Dedifferentiated amniotic fluid mesenchymal stem cell (primary cell): ENCODE data around the gene ZFP62.
A peak's percentile ranks its signal among the peaks of the same experiment; 100 is the strongest.
"Not testable (repeated sequence)": the region's sequence is repeated elsewhere in the genome, so short reads cannot be mapped to it uniquely, and the experiment has no call there.

ENCODE experiments used
- DNase-seq: peaks from one replicate; pipeline ENCODE4 v3.0.0-alpha.2; 2016; ENCODE audit errors: extremely low spot score

The ZFP62 gene

GRCh38 chr5:180860887-180861822, at the start of gene ZFP62:
TSS of gene ZFP62 (minus strand) at chr5:180861276. CDS start at chr5:180861219, 57 bp downstream.
- DNase-seq = peak; percentile 81

GRCh38 chr5:180910735-180911134, 49.7 kb upstream of the ZFP62 start:
- DNase-seq = no peak

- no peak for DNase-seq
These were observed 49.1 kb upstream of the ZFP62 start for GRCh38 chr5:180910182-180910581.

- DNase-seq = no peak
These were observed 48.7 kb upstream of the ZFP62 start for GRCh38 chr5:180909782-180910181.

GRCh38 chr5:180908998-180909731, 48.1 kb upstream of the ZFP62 start:
- no peak for DNase-seq

- no peak for DNase-seq
These were observed 47.3 kb upstream of the ZFP62 start for GRCh38 chr5:180908400-180908799.

GRCh38 chr5:180901319-180902009, 40.4 kb upstream of the ZFP62 start:
- no peak for DNase-seq

GRCh38 chr5:180900178-180900577, 39.1 kb upstream of the ZFP62 start:
- no peak for DNase-seq

- DNase-seq = no peak
These were observed 37.7 kb upstream of the ZFP62 start, which contains the start of gene BTNL8 for GRCh38 chr5:180898621-180899246. TSS of gene BTNL8 (plus strand) at chr5:180899159. CDS start at chr5:180899311, 152 bp downstream.

GRCh38 chr5:180895330-180895729, 34.3 kb upstream of the ZFP62 start:
- not testable (repeated sequence) for DNase-seq

GRCh38 chr5:180889381-180889780, 28.3 kb upstream of the ZFP62 start:
- DNase-seq = no peak

- not testable (repeated sequence) for DNase-seq
These were observed 24.9 kb upstream of the ZFP62 start for GRCh38 chr5:180885845-180886529.

- no peak for DNase-seq
These were observed 14.9 kb upstream of the ZFP62 start for GRCh38 chr5:180875860-180876426.

GRCh38 chr5:180874804-180875582, 13.9 kb upstream of the ZFP62 start:
- no peak for DNase-seq

- DNase-seq = no peak
These were observed 12.8 kb upstream of the ZFP62 start for GRCh38 chr5:180873615-180874520.

- DNase-seq = no peak
These were observed 11.3 kb upstream of the ZFP62 start for GRCh38 chr5:180872419-180872818.

- no peak for DNase-seq
These were observed 9.4 kb upstream of the ZFP62 start for GRCh38 chr5:180870276-180871068.

- DNase-seq = no peak
These were observed 8.5 kb upstream of the ZFP62 start for GRCh38 chr5:180869587-180869986.
